Measurements from ENCODE around the gene IKBKE. TPM values are rescaled to one million over a fixed set of nuclear protein-coding genes. Genes with fewer than 3 reads are reported as not detected.

Gene IKBKE
- total RNA-seq, 1 experiment from 2014 or later: 6.6 TPM

DNA sequence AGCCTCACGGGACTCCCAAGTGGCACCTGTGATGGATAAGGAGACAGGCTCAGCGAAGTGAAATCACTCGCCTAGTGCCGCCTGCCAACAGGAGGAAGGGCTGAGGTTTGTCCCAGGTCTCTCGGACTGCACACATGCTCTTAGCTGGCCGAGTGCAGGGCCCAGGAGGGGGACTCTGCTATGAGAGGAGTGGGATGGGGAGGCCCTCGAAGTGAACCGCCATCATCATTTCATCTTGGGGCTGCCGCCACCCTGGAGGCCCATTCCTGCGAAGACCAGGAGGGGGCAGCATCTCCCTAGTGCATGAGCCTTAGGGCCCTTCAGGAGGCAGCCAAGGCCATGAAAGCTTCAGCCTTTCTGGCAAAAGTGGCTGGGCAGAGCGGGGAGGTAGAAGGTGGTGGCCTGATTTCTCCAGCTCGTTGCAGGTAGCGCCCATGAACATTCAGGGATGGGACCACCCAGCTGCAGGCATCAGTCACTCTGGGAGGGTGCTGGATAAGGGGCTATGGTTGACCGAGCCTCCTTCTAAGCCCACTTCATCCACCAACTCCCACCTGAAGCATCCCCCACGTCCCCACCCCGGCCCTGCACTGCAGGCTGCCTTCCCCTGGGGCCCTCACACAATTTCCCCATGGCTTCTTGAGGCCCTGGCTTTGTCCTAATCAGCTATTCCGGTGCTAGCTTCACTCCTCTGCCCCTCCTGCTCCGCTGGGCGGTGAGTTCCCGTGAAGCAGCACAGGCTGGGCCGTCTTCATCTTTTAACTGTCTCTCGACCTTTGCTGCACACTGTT lies 19.9 kb downstream of the IKBKE start:
- H3K27me3 ChIP-seq (ENCODE audit: insufficient read depth, low read length): no peaks in the 10 kb centered on the region
- Mint-ChIP-seq H3K4me1 (peaks cover 0 to 4% of the 10 kb centered on the region in 2 experiments; a peak in 2 of 4 replicates), H3K27ac (no peak overlapping the region), H3K36me3 (ENCODE audit: insufficient read depth in 1 of 3, low read depth in 3 of 3) (peaks cover 0 to 2% (median 0%) of the 10 kb centered on the region in 3 experiments; a peak in 1 of 7 replicates), H3K4me3 (no peak overlapping the region), H3K9me3 (no peaks in the 10 kb centered on the region), H3K27me3 (ENCODE audit: low read depth) (no peaks in the 10 kb centered on the region)
- H2AK5ac ChIP-seq (ENCODE audit: insufficient read length, low read length): no peak overlapping the region
- H3K4me1 ChIP-seq (ENCODE audit: insufficient read depth, low read length): no peaks in the 10 kb centered on the region
- H3K23me2 ChIP-seq (ENCODE audit: insufficient read length, low read depth, low read length, poor library complexity, severe bottlenecking): no peaks in the 10 kb centered on the region
- H3K79me1 ChIP-seq (ENCODE audit: insufficient read depth, low read depth, low read length, poor library complexity, severe bottlenecking): no peaks in the 10 kb centered on the region
- no peak overlapping the region for H3K27ac ChIP-seq (ENCODE audit: insufficient read length, low read depth, low read length)
- no peak overlapping the region for H4K5ac ChIP-seq (ENCODE audit: insufficient read length, low read depth, low read length)
- H3K9me3 ChIP-seq (ENCODE audit: control insufficient read depth, low read depth, low read length): no peaks in the 10 kb centered on the region
- DNase-seq: peak; percentile 84
- no peak overlapping the region for H2AFZ ChIP-seq (ENCODE audit: low read length)
- no peak overlapping the region for H2BK20ac ChIP-seq (ENCODE audit: low read depth, low read length, poor library complexity, severe bottlenecking)
- no peak overlapping the region for H4K8ac ChIP-seq (replicated peaks; ENCODE audit: insufficient read length, low read depth, low read length)
- TF ChIP-seq, protein P1, sequence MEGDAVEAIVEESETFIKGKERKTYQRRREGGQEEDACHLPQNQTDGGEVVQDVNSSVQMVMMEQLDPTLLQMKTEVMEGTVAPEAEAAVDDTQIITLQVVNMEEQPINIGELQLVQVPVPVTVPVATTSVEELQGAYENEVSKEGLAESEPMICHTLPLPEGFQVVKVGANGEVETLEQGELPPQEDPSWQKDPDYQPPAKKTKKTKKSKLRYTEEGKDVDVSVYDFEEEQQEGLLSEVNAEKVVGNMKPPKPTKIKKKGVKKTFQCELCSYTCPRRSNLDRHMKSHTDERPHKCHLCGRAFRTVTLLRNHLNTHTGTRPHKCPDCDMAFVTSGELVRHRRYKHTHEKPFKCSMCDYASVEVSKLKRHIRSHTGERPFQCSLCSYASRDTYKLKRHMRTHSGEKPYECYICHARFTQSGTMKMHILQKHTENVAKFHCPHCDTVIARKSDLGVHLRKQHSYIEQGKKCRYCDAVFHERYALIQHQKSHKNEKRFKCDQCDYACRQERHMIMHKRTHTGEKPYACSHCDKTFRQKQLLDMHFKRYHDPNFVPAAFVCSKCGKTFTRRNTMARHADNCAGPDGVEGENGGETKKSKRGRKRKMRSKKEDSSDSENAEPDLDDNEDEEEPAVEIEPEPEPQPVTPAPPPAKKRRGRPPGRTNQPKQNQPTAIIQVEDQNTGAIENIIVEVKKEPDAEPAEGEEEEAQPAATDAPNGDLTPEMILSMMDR (conservative IDR thresholded peaks at IDR 0.05): peak; percentile 97
- H3K9ac ChIP-seq (ENCODE audit: extremely low read depth, insufficient read length, low read length): no peak overlapping the region
- H3K14ac ChIP-seq (ENCODE audit: insufficient read depth, low read length): no peak overlapping the region
- H3K18ac ChIP-seq (ENCODE audit: insufficient read length, low read depth, low read length): no peak overlapping the region
- H3K79me2 ChIP-seq (ENCODE audit: insufficient read depth, low read length): no peaks in the 10 kb centered on the region
- no peak overlapping the region for H2BK5ac ChIP-seq (ENCODE audit: insufficient read length, low read length)
- no peak overlapping the region for H2BK120ac ChIP-seq (ENCODE audit: low read depth, low read length, poor library complexity, severe bottlenecking)
- H3T11ph ChIP-seq (ENCODE audit: low read length): no peak overlapping the region
- H2BK15ac ChIP-seq (ENCODE audit: low read depth, low read length): no peak overlapping the region
- no peaks in the 10 kb centered on the region for H4K20me1 ChIP-seq (ENCODE audit: control insufficient read depth, insufficient read depth, insufficient read length)
- H2BK12ac ChIP-seq (ENCODE audit: insufficient read length, low read depth, low read length): no peak overlapping the region
- H3K4ac ChIP-seq (ENCODE audit: low read depth, low read length): no peak overlapping the region
- no peak overlapping the region for H3K56ac ChIP-seq (ENCODE audit: insufficient read length, low read depth, low read length)
- no peak overlapping the region for H3K23ac ChIP-seq (ENCODE audit: insufficient read length, low read depth, low read length)
- no CpG with 5 or more reads among the region's 22 CpGs for WGBS (ENCODE audit: extremely low coverage, insufficient read length, low lambda C conversion rate)
- H3K4me2 ChIP-seq (ENCODE audit: insufficient read depth, insufficient read length, low read length): no peak overlapping the region
- H4K91ac ChIP-seq (ENCODE audit: insufficient read length, low read depth, low read length): no peak overlapping the region

Data from H9 (cell line).